Cardiac muscle cell (in vitro differentiated cells and primary cell): ENCODE results near the gene REC8. TPM values are rescaled to one million over a fixed set of nuclear protein-coding genes. Genes with fewer than 3 reads are reported as not detected.

Source experiments
- DNase-seq, 2 donors: peaks; one replicate each; pipeline versions ENCODE4 v3.0.0 to v3.0.0-alpha.2; 2010 to 2017; ENCODE audit warnings: low read depth in 1 of 2, low spot score in 1 of 2
- H3K27ac ChIP-seq: fragments of 200-600 bp; sonication (generic); 2 replicates; pipeline ENCODE4 v1.5.1; 2016
- H3K27me3 ChIP-seq: fragments of 200-600 bp; sonication (generic); 2 replicates; pipeline ENCODE4 v1.6.0; 2016; ENCODE audit warnings: control low read depth
- H3K36me3 ChIP-seq: fragments of 200-600 bp; sonication (generic); 2 replicates; pipeline ENCODE4 v1.5.1; 2016; ENCODE audit warnings: control low read depth
- H3K4me1 ChIP-seq: fragments of 200-600 bp; sonication (generic); 2 replicates; pipeline ENCODE4 v1.8.1; 2017; ENCODE audit warnings: low read depth, mild to moderate bottlenecking, mixed run types
- H3K4me3 ChIP-seq: fragments of 200-600 bp; sonication (generic); 2 replicates; pipeline ENCODE4 v1.5.1; 2016; ENCODE audit warnings: mild to moderate bottlenecking
- H3K9me3 ChIP-seq: fragments of 200-600 bp; sonication (generic); 2 replicates; pipeline ENCODE4 v1.5.1; 2017; ENCODE audit warnings: low read depth, mild to moderate bottlenecking, control low read depth
- polyA plus RNA-seq: library from polyadenylated mRNA; unstranded; fragments of >200 nt; fragmentation: Nextera tagmentation; extraction: Ambion mirVana; gene quantifications from 2 replicates; pipeline ENCODE4 v1.2.1, GENCODE V29; 2016
- total RNA-seq: library from RNA; depleted of rRNA; stranded (reverse); fragments of >200 nt; gene quantifications from 2 replicates; pipeline ENCODE4 v1.2.3, GENCODE V29; 2016
- TF ChIP-seq, protein P1 (sequence below): IDR thresholded peaks from 2 replicates; pipeline ENCODE4 v1.5.1; 2012; ENCODE audit warnings: low read depth, mild to moderate bottlenecking, low read length

REC8 gene
- total and polyA plus RNA-seq, 2 experiments from 2014 or later, result 20.3 to 38.8 TPM

DNA sequence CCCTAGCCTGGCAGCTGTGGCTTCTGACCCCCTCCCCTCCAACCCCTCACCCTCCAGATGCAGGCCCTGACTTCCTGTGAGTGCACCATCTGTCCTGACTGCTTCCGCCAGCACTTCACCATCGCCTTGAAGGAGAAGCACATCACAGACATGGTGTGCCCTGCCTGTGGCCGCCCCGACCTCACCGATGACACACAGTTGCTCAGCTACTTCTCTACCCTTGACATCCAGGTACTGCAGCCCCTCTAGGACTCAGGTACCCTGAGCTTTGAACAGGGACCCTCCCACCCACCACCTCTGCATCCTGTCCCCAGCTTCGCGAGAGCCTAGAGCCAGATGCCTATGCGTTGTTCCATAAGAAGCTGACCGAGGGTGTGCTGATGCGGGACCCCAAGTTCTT is 16.8 kb upstream of the REC8 start:
- H3K4me1 ChIP-seq, result no peaks in the 10 kb centered on the region
- TF ChIP-seq, protein P1, sequence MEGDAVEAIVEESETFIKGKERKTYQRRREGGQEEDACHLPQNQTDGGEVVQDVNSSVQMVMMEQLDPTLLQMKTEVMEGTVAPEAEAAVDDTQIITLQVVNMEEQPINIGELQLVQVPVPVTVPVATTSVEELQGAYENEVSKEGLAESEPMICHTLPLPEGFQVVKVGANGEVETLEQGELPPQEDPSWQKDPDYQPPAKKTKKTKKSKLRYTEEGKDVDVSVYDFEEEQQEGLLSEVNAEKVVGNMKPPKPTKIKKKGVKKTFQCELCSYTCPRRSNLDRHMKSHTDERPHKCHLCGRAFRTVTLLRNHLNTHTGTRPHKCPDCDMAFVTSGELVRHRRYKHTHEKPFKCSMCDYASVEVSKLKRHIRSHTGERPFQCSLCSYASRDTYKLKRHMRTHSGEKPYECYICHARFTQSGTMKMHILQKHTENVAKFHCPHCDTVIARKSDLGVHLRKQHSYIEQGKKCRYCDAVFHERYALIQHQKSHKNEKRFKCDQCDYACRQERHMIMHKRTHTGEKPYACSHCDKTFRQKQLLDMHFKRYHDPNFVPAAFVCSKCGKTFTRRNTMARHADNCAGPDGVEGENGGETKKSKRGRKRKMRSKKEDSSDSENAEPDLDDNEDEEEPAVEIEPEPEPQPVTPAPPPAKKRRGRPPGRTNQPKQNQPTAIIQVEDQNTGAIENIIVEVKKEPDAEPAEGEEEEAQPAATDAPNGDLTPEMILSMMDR, result no peak
- no peak overlapping the region for H3K27ac ChIP-seq
- H3K9me3 ChIP-seq, result no peaks in the 10 kb centered on the region
- no peak for DNase-seq
- no peak overlapping the region for H3K4me3 ChIP-seq
- H3K36me3 ChIP-seq, result peaks cover 61% of the 10 kb centered on the region
- no peaks in the 10 kb centered on the region for H3K27me3 ChIP-seq

GRCh38 chr14:24156840-24157239 is 15.0 kb upstream of the REC8 start:
- DNase-seq, result no peak
- no peak overlapping the region for H3K4me3 ChIP-seq
- TF ChIP-seq, protein P1, result no peak
- H3K27me3 ChIP-seq, result no peaks in the 10 kb centered on the region
- H3K36me3 ChIP-seq, result peaks cover 46% of the 10 kb centered on the region
- peaks cover 11% of the 10 kb centered on the region for H3K4me1 ChIP-seq
- no peak overlapping the region for H3K27ac ChIP-seq
- H3K9me3 ChIP-seq, result no peaks in the 10 kb centered on the region

- Histone ChIP-seq H3K9me3 (no peaks in the 10 kb centered on the region), H3K4me3 (no peak overlapping the region), H3K4me1 (peaks cover 11% of the 10 kb centered on the region), H3K27me3 (no peaks in the 10 kb centered on the region), H3K27ac (no peak overlapping the region), H3K36me3 (peaks cover 41% of the 10 kb centered on the region)
- no peak for DNase-seq
- TF ChIP-seq, protein P1, result no peak
Observed at GRCh38 chr14:24157331-24157730, 14.5 kb upstream of the REC8 start.

DNA sequence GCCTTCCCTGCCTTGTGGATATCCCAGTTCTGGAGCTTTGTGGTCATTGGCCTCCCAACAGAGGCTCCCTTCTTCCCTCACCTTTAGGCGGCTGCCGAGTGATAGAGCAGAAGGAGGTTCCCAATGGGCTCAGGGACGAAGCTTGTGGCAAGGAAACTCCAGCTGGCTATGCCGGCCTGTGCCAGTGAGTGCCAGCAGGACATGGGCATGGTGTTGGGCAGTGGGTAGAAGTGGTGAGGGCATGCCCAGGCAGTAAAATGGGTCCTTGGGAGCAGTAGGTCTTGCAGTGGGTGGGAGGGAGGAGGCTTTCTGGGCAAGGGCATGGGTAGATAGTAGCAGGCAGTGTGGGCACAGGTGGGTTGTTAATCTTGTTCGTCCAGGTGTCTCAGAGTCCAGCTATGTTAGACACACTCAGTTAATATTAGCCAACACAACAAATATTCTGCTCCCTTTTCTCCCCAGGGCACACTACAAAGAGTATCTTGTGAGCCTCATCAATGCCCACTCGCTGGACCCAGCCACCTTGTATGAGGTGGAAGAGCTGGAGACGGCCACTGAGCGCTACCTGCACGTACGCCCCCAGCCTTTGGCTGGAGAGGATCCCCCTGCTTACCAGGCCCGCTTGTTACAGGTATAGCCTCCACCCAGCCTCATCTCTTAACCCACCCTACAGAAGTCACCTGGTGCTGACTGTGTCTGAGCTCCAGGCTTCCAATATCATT is 11.9 kb upstream of the REC8 start:
- no peak for DNase-seq
- H3K27ac ChIP-seq, result peak overlapping the region; percentile 65
- peaks cover 37% of the 10 kb centered on the region for H3K36me3 ChIP-seq
- no peaks in the 10 kb centered on the region for H3K27me3 ChIP-seq
- no peaks in the 10 kb centered on the region for H3K9me3 ChIP-seq
- H3K4me1 ChIP-seq, result peaks cover 11% of the 10 kb centered on the region
- TF ChIP-seq, protein P1, result no peak
- no peak overlapping the region for H3K4me3 ChIP-seq

DNA sequence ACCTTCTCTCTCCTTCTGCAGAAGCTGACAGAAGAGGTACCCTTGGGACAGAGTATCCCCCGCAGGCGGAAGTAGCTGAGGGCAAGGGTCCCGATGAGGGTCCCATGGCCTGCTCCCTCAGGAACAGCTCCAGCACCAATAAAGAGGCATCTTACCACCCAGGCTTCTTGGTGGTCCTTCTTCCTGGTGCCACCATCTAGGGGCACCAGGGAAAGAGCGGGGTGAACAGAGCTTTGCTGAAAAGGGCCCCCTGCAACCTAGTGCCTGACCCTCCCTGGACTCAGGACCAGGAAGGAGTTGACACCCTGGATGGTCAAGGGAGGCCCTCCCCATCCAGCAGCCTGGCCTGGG is 11.4 kb upstream of the REC8 start:
- Histone ChIP-seq H3K9me3 (no peaks in the 10 kb centered on the region), H3K4me1 (peaks cover 11% of the 10 kb centered on the region), H3K4me3 (no peak overlapping the region), H3K27ac (peak overlapping the region; percentile 65), H3K27me3 (no peaks in the 10 kb centered on the region), H3K36me3 (peaks cover 34% of the 10 kb centered on the region)
- TF ChIP-seq, protein P1, result no peak
- DNase-seq, result no peak
